PC-9 (cell line): ENCODE data around the gene VCAN. TPM values are rescaled to one million over a fixed set of nuclear protein-coding genes. Genes with fewer than 3 reads are reported as not detected.

Experiments
- BruUV-seq: library from RNA; stranded (reverse); fragments of 400-500 nt; replicated peaks from 2 replicates; lab custom pipeline; 2021; lab: Mats Ljungman, UMichigan
- CTCF ChIA-PET: fragments of 300-600 bp; sonication (Branson Sonifier 250); formaldehyde crosslinking; loops from one replicate; lab custom pipeline; 2022; ENCODE audit warnings: antibody characterized with exemption; lab: Charles Lee
- POLR2A ChIA-PET: fragments of 300-600 bp; sonication (Branson Sonifier 250); formaldehyde crosslinking; loops from one replicate; lab custom pipeline; 2022; ENCODE audit warnings: antibody characterized with exemption; ENCODE audit not compliant: unreplicated experiment; lab: Charles Lee
- DNase-seq, 2 experiments: peaks; one replicate each; pipeline versions ENCODE4 v3.0.0 to v3.0.0-alpha.2; 2015 to 2022; ENCODE audit warnings: mixed read lengths in 1 of 2
- H2AFZ ChIP-seq: fragments of 200-600 bp; sonication (generic); 2 replicates; pipeline ENCODE4 v1.8.1; 2017; ENCODE audit warnings: antibody characterized with exemption
- H3F3A ChIP-seq: fragments of 200-600 bp; sonication (generic); 2 replicates; pipeline ENCODE4 v1.8.1; 2017; ENCODE audit warnings: antibody characterized with exemption, mild to moderate bottlenecking, low read depth; ENCODE audit not compliant: insufficient read depth
- H3K27ac ChIP-seq: fragments of 200-600 bp; sonication (generic); 2 replicates; pipeline ENCODE4 v1.6.1; 2016; ENCODE audit warnings: mixed run types
- H3K27me3 ChIP-seq: fragments of 200-600 bp; sonication (generic); 2 replicates; pipeline ENCODE4 v1.6.1; 2016; ENCODE audit warnings: low read depth, mixed run types; ENCODE audit not compliant: insufficient read depth
- H3K36me3 ChIP-seq: fragments of 200-600 bp; sonication (generic); 2 replicates; pipeline ENCODE4 v1.6.1; 2016; ENCODE audit warnings: low read depth, mixed run types
- H3K4me1 ChIP-seq: fragments of 200-600 bp; sonication (generic); replicated peaks from 2 replicates; pipeline ENCODE4 v1.6.1; 2016; ENCODE audit warnings: mixed run types; ENCODE audit not compliant: insufficient read depth
- H3K4me2 ChIP-seq: fragments of 200-600 bp; sonication (generic); 2 replicates; pipeline ENCODE4 v1.6.1; 2017; ENCODE audit warnings: mixed run types
- H3K4me3 ChIP-seq: fragments of 200-600 bp; sonication (generic); 2 replicates; pipeline ENCODE4 v1.6.1; 2016; ENCODE audit warnings: mixed run types
- H3K79me2 ChIP-seq: fragments of 200-600 bp; sonication (generic); 2 replicates; pipeline ENCODE4 v1.6.1; 2017; ENCODE audit warnings: low read depth, mixed run types
- H3K9me2 ChIP-seq: fragments of 200-600 bp; sonication (generic); 2 replicates; pipeline ENCODE4 v1.8.1; 2017; ENCODE audit warnings: mild to moderate bottlenecking; ENCODE audit not compliant: insufficient read depth
- H3K9me3 ChIP-seq: fragments of 200-600 bp; sonication (generic); 2 replicates; pipeline ENCODE4 v1.8.1; 2016; ENCODE audit warnings: low read depth; ENCODE audit not compliant: insufficient read depth
- H4K20me1 ChIP-seq: fragments of 200-600 bp; sonication (generic); 2 replicates; pipeline ENCODE4 v1.8.1; 2017; ENCODE audit not compliant: insufficient read depth
- EZH2 ChIP-seq: fragments of 200-600 bp; sonication (generic); IDR thresholded peaks from 2 replicates; pipeline ENCODE4 v1.8.0; 2017; ENCODE audit warnings: antibody characterized with exemption, low read depth
- intact Hi-C: fragments of 100-400 bp; cut with micrococcal nuclease; formaldehyde crosslinking; loops from one replicate; pipeline ENCODE4 v1.10.0; 2022; ENCODE audit not compliant: unreplicated experiment
- total RNA-seq: library from RNA; stranded (reverse); gene quantifications from 2 replicates; pipeline ENCODE4 v1.2.3, GENCODE V29; 2021
- TF ChIP-seq, protein P1 (sequence below): fragments of 200-600 bp; sonication (generic); conservative IDR thresholded peaks from 2 replicates; pipeline ENCODE4 v1.6.1; 2017; ENCODE audit warnings: mixed run types, antibody characterized with exemption, mild to moderate bottlenecking, moderate library complexity

The VCAN gene
- total RNA-seq, 1 experiment from 2014 or later, result 0.28 TPM

- intact Hi-C loops, result loop anchor here (1.0 kb wide), 1 partner anchor 9 kb away; no protein-coding TSS in a partner anchor
- H4K20me1 ChIP-seq, result no peaks in the 10 kb centered on the region
- no TSS peak for BruUV-seq
- CTCF ChIA-PET, result no interaction called here
- H2AFZ ChIP-seq, result no peak overlapping the region
- no peaks in the 10 kb centered on the region for H3K9me2 ChIP-seq
- peaks cover 26% of the 10 kb centered on the region for H3K9me3 ChIP-seq
- H3K4me1 ChIP-seq, result peaks cover 18% of the 10 kb centered on the region
- H3K27me3 ChIP-seq, result no peaks in the 10 kb centered on the region
- POLR2A ChIA-PET, result interaction anchor here (0.7 kb wide), 1 partner anchor 1212 kb away, joined by 3 read pairs; no protein-coding TSS in a partner anchor
- DNase-seq, result peak; percentile 67 to 88
- TF ChIP-seq, protein P1, sequence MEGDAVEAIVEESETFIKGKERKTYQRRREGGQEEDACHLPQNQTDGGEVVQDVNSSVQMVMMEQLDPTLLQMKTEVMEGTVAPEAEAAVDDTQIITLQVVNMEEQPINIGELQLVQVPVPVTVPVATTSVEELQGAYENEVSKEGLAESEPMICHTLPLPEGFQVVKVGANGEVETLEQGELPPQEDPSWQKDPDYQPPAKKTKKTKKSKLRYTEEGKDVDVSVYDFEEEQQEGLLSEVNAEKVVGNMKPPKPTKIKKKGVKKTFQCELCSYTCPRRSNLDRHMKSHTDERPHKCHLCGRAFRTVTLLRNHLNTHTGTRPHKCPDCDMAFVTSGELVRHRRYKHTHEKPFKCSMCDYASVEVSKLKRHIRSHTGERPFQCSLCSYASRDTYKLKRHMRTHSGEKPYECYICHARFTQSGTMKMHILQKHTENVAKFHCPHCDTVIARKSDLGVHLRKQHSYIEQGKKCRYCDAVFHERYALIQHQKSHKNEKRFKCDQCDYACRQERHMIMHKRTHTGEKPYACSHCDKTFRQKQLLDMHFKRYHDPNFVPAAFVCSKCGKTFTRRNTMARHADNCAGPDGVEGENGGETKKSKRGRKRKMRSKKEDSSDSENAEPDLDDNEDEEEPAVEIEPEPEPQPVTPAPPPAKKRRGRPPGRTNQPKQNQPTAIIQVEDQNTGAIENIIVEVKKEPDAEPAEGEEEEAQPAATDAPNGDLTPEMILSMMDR, result no peak
- TF ChIP-seq EZH2, result no peak
- H3F3A ChIP-seq, result peaks cover 10% of the 10 kb centered on the region; the same call in 1 of the 2 replicates
- H3K4me3 ChIP-seq, result no peak overlapping the region
- peak overlapping the region; percentile 53 for H3K4me2 ChIP-seq
- no peaks in the 10 kb centered on the region for H3K36me3 ChIP-seq
- no peaks in the 10 kb centered on the region for H3K79me2 ChIP-seq
- peak overlapping the region; percentile 45 for H3K27ac ChIP-seq
These were observed 105.6 kb downstream of the VCAN start for GRCh38 chr5:83577036-83577636.

DNA sequence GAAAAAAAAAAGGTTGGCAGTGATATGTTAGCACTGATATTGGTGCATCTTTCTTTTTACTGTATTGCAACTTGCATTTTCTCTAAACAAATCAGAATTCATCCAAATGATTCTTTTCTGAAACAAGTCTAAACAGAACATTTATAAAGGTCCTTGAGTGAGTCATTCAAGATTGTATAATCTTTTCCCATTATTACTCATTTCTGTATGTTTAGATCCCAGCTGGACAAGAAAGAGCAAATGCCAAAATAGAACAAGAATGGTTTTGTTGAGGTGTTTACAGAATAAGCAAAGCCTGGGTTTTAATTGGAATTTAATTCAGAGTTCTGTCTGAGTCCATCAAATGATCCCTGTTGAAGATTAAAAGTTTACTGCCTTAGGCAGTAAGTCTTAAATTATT, 112.3 kb downstream of the VCAN start:
- H4K20me1 ChIP-seq, result no peaks in the 10 kb centered on the region
- H3K9me3 ChIP-seq, result no peaks in the 10 kb centered on the region; the same call in 1 of the 2 replicates
- intact Hi-C loops, result no loop called here
- no TSS peak for BruUV-seq
- no peaks in the 10 kb centered on the region for H3K27me3 ChIP-seq
- POLR2A ChIA-PET, result no interaction called here
- no peak overlapping the region for H3K4me2 ChIP-seq
- DNase-seq, result no peak
- H3K27ac ChIP-seq, result no peak overlapping the region
- no peak overlapping the region for H2AFZ ChIP-seq
- no peaks in the 10 kb centered on the region for H3K36me3 ChIP-seq
- no peaks in the 10 kb centered on the region for H3F3A ChIP-seq
- H3K4me1 ChIP-seq, result no peaks in the 10 kb centered on the region
- CTCF ChIA-PET, result no interaction called here
- H3K4me3 ChIP-seq, result no peak overlapping the region
- H3K79me2 ChIP-seq, result no peaks in the 10 kb centered on the region
- TF ChIP-seq, protein P1, result no peak
- no peaks in the 10 kb centered on the region for H3K9me2 ChIP-seq

GRCh38 chr5:83586874-83587776, 115.6 kb downstream of the VCAN start:
- ChIA-PET CTCF (no interaction called here), POLR2A (interaction anchor here (0.6 kb wide), 1 partner anchor 731 kb away, joined by 5 read pairs; no protein-coding TSS in a partner anchor)
- no peak overlapping the region for H3K4me2 ChIP-seq
- no peaks in the 10 kb centered on the region for H3K4me1 ChIP-seq
- no peaks in the 10 kb centered on the region for H3K79me2 ChIP-seq
- intact Hi-C loops, result no loop called here
- DNase-seq, result no peak
- H3K9me3 ChIP-seq, result no peaks in the 10 kb centered on the region
- H3K9me2 ChIP-seq, result no peaks in the 10 kb centered on the region
- BruUV-seq, result no TSS peak
- TF ChIP-seq, protein P1, result no peak
- TF ChIP-seq EZH2, result no peak
- H3K4me3 ChIP-seq, result no peak overlapping the region
- H3K36me3 ChIP-seq, result no peaks in the 10 kb centered on the region
- no peak overlapping the region for H3K27ac ChIP-seq
- H4K20me1 ChIP-seq, result no peaks in the 10 kb centered on the region
- H2AFZ ChIP-seq, result no peak overlapping the region
- H3F3A ChIP-seq, result no peaks in the 10 kb centered on the region
- H3K27me3 ChIP-seq, result no peaks in the 10 kb centered on the region
